ENCODE data around the gene SRPK2.

DNA sequence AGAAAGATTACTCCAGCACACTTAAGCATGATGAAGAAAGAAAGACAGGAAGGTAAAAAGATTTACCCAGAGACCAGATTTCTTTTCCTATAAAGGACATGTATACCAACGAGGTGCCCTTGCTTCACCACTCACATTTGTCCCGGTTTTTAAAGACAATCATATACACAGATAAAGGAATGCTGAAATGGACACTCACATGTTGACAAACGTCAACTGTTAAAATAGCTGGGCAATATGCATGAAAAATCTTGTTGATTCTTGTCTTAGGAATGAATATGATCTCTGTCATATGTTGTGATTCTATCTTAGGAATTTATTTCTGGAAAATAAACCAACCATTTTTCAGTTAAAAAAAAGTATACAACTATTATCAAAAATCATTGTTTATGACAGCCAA, 158.2 kb downstream of the SRPK2 start:
- TF ChIP-seq CTCF (IDR thresholded peaks at IDR 0.05) (no peak), POLR2A (IDR thresholded peaks at IDR 0.05) (no peak)

Data from testis (tissue), 2 donors.